Caki2 (cell line): ENCODE data around the gene ADK. TPM values are rescaled to one million over a fixed set of nuclear protein-coding genes. Genes with fewer than 3 reads are reported as not detected.
A peak's percentile ranks its signal among the peaks of the same experiment; 100 is the strongest.
"Not testable (repeated sequence)": the region's sequence is repeated elsewhere in the genome, so short reads cannot be mapped to it uniquely, and the experiment has no call there.

ENCODE experiments used
- DNase-seq: peaks from one replicate; pipeline ENCODE4 v3.0.0-alpha.2; 2015; ENCODE audit warnings: low read depth
- in situ Hi-C: cut with HindIII; loops from 2 replicates; pipeline ENCODE4 v1.10.0; 2016; ENCODE audit warnings: low sequenced_read_pairs, low pct_unique_long_range_greater_than_20kb, mixed read lengths
- total RNA-seq: library from RNA; depleted of rRNA; stranded (reverse); fragments of >200 nt; shearing (Covaris generic); gene quantifications from 2 replicates; pipeline ENCODE4 v1.2.3, GENCODE V29; 2014; ENCODE audit warnings: low replicate concordance

ADK gene
- total RNA-seq, 1 experiment from 2014 or later: 26.5 TPM

- in situ Hi-C loops, DNase-seq: not testable (repeated sequence)
These were observed 12.4 kb upstream of the ADK start for GRCh38 chr10:74138596-74138995.

DNA sequence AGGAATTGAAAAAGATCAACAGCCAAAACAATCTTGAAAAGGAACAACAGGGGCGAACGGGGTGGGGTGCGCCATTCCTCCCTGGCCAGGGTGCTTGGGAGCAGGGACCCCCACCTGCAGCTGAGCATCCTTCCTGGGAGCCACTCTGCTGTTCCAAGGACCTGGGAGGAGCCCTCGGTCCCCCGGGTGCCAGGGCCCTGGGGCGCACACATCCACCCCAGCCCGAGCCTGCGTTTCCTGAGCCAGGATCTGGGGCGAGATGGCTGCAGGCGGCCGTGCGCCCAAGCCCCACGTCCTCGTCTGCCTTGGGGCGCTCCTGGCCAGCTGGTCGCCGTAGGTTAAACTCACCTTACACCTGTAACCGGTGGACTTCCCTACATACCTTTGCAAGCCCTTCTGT lies 11.0 kb upstream of the ADK start:
- no peak for DNase-seq
- in situ Hi-C loops: no loop called here

DNA sequence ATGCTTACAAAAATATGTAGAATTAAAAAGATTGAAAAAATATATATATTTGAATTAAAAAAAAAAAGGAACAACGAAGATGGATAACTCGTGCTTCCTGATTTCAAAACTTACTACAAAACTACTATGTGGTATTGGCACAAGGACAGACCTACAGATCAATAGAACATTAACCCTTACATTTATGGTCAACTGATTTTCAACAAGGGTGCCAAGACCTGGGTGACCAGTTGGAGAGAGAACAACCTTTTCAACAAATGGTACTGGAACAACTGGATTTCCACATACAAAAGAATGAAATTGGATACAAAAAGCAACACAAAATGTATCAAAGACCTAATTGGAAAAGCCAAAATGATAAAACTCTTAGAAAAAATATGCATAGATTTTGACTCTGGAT lies 10.5 kb upstream of the ADK start:
- in situ Hi-C loops: no loop called here
- DNase-seq: no peak

DNA sequence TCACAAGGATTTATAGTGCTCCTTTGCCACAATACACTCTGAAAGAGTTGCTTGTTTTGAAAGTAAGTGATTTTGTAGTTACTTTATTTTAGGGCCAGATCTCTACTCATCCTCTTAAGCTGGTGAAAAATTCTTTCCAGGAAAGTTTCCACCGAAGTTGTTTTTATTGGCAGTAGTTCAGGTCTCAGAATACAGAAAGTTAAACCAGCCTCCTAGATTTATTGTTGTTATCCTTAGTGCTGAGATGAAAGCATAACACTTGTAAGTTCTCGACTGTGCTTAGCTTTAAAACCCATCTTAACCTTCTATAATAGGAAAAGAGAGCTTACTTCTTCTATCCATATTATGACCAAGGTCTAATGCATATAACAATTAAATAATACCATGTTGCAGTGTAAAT lies 5.9 kb upstream of the ADK start:
- DNase-seq: peak; percentile 53

DNA sequence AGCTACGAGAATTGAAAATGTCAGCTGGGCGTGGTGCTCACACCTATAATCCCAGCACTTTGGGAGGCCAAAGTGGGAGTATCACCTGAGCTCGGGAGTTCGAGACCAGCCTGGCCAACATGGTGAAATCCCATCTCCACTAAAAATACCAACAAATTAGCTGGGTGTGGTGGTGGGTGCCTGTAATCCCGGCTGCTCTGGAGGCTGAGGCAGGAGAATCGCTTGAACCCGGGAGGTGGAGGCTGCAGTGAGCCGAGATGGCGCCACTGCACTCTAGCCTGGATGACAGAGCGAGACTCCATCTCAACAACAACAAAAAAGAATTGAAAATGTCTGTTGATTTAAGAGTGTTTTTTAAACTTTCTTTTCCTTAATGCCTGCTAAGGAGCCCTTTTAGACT lies 4.0 kb upstream of the ADK start:
- in situ Hi-C loops, DNase-seq: not testable (repeated sequence)

More for the DNA sequence above, 5.9 kb upstream of the ADK start:
- in situ Hi-C loops: no loop called here

GRCh38 chr10:74150204-74150989 lies 624 bp upstream of the ADK start, which contains the start of gene AP3M1:
AP3M1 (minus strand) TSS chr10:74150828; CDS start chr10:74138379, 12,449 bp downstream.
- DNase-seq: no peak
- in situ Hi-C loops: no loop called here

DNA sequence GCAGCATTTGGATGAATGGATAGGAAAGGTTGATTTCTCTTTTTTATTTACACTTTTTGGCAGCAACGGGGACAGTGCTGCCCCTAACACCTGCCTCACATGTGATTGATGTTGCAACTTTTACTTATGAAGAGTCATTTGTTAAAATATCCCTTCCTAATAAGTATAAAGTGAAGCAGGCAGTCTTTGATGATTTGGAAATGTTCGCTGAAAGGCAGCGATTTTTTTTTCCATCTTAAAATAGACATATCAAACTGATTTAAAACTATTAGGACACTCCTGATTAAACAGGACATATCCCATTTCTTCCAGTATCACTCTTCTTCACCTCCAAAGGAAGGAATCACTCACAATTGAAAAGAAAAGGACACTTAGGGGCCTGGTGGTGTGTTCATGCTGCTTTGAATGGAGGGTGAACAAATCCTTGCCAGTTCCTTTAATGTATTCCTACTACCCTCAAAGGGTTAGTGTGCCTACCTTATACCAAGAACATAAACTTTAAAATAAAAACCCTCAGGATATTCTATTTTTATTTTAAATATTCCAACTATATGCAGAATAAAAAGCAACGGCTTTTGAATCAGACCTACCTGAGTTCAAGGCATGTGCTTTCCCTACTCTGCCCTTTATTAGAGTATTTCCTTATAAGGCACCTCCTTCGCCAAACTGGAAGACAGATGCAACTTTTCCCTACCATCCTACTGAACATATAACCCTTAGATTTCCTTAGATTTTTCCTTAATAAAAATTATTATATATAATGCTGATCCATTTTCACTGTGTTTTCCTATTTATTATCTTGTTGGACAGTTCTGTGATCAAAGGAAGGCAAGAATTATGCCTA lies 1.1 kb downstream of the ADK start:
- in situ Hi-C loops: no loop called here
- DNase-seq: no peak

- in situ Hi-C loops: no loop called here
- no peak for DNase-seq
These were observed 2.1 kb downstream of the ADK start for GRCh38 chr10:74153123-74153522.

DNA sequence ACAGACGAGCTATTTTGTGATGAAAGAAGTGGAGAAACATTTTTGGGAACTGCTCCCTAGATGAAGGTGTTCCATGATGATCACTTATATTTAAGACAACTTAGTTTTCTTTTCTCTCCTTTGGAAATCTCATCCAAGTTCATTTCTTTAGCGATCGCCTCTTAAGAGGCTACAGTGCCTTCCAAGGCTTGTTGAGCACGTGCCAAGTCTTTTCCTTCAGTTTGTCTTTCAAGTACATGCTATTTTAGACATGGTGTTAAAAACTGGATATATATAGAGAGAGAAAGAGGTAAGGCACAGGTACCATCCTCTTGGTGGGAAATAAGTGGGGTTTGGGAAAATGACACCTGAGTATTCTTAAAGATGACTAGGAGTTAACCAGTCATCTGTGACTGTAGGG lies 2.7 kb downstream of the ADK start:
- no peak for DNase-seq
- in situ Hi-C loops: no loop called here

- in situ Hi-C loops: no loop called here
These were observed 5.9 kb downstream of the ADK start for GRCh38 chr10:74156919-74157289.

DNA sequence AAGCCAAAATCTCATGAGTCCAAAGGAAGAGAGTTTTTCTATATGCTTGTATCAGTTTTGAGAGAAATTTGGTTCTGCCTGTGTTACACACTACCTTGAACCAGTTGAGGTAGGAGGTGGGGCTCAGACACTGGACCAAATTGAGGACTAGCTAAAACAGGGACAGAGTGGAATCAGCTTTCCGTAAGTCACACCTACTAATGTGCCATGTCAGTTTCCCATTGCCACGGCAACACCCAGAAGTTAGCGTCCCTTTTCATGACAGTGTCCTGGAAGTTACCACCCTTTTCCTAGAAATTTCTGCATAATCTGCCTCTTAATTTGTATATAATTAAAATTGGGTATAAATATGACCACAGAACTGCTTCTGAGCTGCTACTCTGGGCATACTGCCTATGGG lies 9.0 kb downstream of the ADK start:
- no peak for DNase-seq
- in situ Hi-C loops: no loop called here

More at GRCh38 chr10:74156919-74157289, 5.9 kb downstream of the ADK start:
- DNase-seq: no peak

DNA sequence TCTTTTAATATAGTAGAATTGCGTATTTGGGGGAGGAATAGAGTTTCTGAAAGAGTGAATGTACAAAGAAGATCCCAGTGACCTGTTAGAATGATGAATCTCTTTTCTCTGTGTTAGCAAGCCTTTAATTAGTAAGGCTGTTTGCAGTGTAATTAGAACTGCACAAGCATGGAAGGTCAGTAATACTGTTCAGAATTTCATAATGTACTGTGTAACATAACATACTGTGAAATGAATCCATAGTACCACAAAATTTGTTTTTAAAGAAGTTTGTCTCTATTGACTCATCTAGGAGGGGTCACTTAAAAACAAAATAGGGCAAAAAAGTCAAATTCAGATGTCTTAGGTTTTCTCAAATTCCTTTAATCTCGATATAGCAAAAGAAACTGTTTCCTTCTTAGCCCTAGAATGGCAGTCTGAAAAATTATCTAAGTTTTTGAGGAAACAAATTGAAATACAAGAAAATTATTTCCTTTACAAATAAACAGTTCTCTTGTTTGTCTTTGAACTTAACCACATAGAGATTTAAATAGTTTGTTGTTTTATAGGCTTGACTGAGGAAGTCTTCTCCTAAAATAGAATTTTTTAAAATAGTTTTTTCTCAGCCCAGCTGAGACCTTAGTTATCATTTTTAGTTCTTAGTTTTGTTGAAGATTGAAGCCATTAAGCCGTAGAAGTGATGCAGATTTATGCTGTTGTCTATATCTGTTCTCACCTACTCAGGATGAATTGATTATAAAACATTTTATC lies 12.5 kb downstream of the ADK start:
- DNase-seq: no peak
- in situ Hi-C loops: no loop called here

DNA sequence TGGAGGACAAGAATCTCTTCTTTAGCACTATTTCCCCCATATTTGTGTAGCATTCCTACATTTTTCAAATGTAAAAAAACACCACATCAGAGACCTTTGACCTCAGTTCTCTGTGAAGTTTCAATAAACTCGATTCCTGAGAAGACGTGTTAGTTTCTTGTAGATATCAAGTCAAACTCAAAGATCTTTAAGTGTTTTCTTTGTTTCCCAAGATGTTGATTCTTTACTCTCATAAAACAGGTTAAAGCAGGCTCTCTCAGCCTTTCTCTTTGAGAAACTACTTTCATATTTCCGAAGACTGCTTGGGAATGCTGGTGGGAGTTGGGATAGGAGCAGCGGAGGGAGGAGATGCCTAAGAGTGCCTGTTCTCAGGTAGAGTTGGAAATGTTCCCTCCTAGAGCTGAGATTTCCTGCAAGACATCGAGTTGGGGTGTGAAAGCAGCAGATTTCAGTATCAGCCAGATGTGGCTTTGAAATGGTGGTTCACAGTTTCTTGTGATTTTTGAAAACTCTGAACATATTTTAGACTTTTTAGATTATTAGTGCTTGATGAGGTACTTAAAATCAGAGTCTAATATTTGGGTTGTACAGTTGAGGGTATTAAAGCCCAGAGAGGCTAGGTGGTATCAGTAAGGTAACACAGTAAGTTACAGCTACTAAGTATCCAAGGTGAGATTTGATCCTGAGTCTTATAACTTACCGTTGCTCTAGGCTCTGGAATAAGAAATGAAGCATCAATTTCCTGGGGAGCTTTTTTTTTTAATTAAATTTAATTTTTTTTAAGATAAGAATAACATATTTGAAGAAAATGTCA lies 13.9 kb downstream of the ADK start:
- in situ Hi-C loops: no loop called here
- no peak for DNase-seq

- DNase-seq: no peak
- in situ Hi-C loops: no loop called here
These were observed 14.5 kb downstream of the ADK start for GRCh38 chr10:74165530-74165901.

GRCh38 chr10:74167443-74167842 lies 16.4 kb downstream of the ADK start:
- no peak for DNase-seq
- in situ Hi-C loops: no loop called here

DNA sequence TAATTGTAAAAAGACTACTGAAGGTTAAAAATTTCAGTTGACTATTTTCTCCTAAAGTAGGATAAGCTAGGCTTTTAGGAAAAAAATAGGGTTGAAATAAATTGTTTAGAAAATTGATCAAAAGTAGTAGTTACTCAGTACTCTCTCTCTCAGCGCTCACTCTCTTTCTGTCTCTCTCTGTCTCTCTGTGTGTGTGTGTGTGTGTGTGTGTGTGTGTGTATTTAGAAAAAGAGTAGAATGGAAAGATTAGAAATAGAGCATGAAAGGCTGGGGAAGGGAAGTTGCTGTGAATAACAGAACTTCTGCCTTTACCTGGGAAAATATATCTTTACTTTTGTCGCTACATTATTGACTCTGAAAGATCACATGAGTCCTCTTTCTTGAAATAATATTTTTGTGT lies 20.6 kb downstream of the ADK start:
- in situ Hi-C loops: no loop called here
- no peak for DNase-seq

DNA sequence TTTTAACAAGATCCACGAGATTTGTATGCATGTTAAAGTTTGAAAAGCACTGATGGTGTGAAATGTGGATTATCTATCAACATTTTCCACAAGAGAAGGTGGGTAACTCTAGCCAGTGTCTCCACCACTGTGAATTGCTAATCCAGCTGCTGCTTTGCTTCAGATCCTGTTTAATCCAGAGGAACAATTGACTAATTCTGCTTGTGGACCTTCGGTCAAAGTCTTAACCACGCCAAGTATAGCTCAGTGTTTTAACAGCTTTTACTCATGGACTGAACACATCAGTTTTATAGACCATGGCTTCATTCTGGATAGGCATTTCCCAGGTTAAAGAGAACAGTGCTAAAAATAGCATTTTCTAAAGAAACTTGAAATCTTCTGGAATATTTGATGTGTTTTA lies 23.5 kb downstream of the ADK start:
- in situ Hi-C loops: no loop called here
- no peak for DNase-seq
